ENCODE data around the gene BLM. TPM values are rescaled to one million over a fixed set of nuclear protein-coding genes. Genes with fewer than 3 reads are reported as not detected.
A peak's percentile ranks its signal among the peaks of the same experiment; 100 is the strongest.

BLM gene
- total and polyA plus RNA-seq, 2 of the 13 experiments (the other 11 are each of a cell fraction or from before 2014, with no cell fraction given), result 5.1 to 11.8 TPM

DNA sequence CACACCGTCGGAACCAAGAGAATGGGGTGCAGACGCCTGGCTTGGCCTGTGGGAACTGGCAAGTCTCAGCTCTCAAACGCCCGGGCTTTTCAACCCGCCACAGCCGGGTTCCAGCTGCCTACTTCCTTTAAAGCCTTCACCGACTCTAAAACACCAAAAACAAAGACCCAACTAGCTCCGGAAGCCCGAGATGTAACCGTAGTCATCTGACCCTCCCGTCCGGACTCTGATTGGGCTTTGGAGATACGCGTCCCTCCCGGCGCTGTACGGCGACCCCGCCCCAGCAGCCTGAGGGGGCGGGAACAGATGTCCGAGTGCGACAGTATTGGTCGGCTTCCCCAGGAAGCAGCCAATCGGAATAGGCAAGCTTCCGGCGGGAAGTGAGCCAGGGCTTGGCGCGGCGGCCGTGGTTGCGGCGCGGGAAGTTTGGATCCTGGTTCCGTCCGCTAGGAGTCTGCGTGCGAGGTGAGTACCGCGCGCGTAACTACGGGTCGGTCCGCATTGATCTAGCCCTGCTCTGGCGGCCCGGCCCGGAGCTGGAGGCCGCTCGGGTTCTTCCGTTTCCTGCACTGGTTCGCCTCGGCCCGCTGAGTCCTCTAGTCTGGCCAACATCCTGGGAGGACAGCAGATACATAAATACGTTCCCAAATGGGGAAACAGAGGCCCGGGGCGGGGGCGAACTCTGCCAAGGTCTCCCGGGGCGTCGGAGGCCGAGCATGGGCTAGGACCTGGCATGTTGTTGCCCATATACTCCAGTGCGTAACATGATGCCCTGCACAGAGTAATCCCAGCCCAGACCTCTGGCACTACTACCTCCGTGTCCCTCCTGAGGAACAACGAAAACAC is at the start of gene BLM (continued):
- TF ChIP-seq, protein P1, sequence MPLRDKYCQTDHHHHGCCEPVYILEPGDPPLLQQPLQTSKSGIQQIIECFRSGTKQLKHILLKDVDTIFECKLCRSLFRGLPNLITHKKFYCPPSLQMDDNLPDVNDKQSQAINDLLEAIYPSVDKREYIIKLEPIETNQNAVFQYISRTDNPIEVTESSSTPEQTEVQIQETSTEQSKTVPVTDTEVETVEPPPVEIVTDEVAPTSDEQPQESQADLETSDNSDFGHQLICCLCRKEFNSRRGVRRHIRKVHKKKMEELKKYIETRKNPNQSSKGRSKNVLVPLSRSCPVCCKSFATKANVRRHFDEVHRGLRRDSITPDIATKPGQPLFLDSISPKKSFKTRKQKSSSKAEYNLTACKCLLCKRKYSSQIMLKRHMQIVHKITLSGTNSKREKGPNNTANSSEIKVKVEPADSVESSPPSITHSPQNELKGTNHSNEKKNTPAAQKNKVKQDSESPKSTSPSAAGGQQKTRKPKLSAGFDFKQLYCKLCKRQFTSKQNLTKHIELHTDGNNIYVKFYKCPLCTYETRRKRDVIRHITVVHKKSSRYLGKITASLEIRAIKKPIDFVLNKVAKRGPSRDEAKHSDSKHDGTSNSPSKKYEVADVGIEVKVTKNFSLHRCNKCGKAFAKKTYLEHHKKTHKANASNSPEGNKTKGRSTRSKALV (CRISPR knock-in tag; IDR thresholded peaks at IDR 0.05), result 0 out of 2 replicates have a peak, but pooled peaks have one; percentile 26
- TF ChIP-seq TOPORS (CRISPR knock-in tag; IDR thresholded peaks at IDR 0.05), result peak; percentile 96
- TF ChIP-seq SOX6 (IDR thresholded peaks at IDR 0.05), result no peak
- no peak; the same call in 1 of the 2 replicates for TF ChIP-seq SOX6 (CRISPR knock-in tag; IDR thresholded peaks at IDR 0.05)
- no peak for TF ChIP-seq NR2F2 (IDR thresholded peaks at IDR 0.05; ENCODE audit: borderline replicate concordance, low read depth)
- peak; percentile 39; the same call in 1 of the 2 replicates for TF ChIP-seq ZNF703 (CRISPR knock-in tag; IDR thresholded peaks at IDR 0.05; ENCODE audit: borderline replicate concordance)
- TF ChIP-seq, protein P2, sequence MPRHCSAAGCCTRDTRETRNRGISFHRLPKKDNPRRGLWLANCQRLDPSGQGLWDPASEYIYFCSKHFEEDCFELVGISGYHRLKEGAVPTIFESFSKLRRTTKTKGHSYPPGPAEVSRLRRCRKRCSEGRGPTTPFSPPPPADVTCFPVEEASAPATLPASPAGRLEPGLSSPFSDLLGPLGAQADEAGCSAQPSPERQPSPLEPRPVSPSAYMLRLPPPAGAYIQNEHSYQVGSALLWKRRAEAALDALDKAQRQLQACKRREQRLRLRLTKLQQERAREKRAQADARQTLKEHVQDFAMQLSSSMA (CRISPR knock-in tag; IDR thresholded peaks at IDR 0.05), result no peak
- peak; percentile 99 for TF ChIP-seq ATF7-NPFF (CRISPR knock-in tag; IDR thresholded peaks at IDR 0.05; ENCODE audit: low read depth)
- TF ChIP-seq, protein P3, sequence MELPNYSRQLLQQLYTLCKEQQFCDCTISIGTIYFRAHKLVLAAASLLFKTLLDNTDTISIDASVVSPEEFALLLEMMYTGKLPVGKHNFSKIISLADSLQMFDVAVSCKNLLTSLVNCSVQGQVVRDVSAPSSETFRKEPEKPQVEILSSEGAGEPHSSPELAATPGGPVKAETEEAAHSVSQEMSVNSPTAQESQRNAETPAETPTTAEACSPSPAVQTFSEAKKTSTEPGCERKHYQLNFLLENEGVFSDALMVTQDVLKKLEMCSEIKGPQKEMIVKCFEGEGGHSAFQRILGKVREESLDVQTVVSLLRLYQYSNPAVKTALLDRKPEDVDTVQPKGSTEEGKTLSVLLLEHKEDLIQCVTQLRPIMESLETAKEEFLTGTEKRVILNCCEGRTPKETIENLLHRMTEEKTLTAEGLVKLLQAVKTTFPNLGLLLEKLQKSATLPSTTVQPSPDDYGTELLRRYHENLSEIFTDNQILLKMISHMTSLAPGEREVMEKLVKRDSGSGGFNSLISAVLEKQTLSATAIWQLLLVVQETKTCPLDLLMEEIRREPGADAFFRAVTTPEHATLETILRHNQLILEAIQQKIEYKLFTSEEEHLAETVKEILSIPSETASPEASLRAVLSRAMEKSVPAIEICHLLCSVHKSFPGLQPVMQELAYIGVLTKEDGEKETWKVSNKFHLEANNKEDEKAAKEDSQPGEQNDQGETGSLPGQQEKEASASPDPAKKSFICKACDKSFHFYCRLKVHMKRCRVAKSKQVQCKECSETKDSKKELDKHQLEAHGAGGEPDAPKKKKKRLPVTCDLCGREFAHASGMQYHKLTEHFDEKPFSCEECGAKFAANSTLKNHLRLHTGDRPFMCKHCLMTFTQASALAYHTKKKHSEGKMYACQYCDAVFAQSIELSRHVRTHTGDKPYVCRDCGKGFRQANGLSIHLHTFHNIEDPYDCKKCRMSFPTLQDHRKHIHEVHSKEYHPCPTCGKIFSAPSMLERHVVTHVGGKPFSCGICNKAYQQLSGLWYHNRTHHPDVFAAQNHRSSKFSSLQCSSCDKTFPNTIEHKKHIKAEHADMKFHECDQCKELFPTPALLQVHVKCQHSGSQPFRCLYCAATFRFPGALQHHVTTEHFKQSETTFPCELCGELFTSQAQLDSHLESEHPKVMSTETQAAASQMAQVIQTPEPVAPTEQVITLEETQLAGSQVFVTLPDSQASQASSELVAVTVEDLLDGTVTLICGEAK (IDR thresholded peaks at IDR 0.05), result no peak
- TF ChIP-seq, protein P3 (CRISPR knock-in tag; IDR thresholded peaks at IDR 0.05), result no peak; the same call in 1 of the 2 replicates
- no peak for TF ChIP-seq RFXANK (CRISPR knock-in tag; IDR thresholded peaks at IDR 0.05)
- no peak for TF ChIP-seq EEA1 (CRISPR knock-in tag; IDR thresholded peaks at IDR 0.05; ENCODE audit: borderline replicate concordance)
- TF ChIP-seq, protein P4, sequence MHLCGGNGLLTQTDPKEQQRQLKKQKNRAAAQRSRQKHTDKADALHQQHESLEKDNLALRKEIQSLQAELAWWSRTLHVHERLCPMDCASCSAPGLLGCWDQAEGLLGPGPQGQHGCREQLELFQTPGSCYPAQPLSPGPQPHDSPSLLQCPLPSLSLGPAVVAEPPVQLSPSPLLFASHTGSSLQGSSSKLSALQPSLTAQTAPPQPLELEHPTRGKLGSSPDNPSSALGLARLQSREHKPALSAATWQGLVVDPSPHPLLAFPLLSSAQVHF (CRISPR knock-in tag; IDR thresholded peaks at IDR 0.05), result peak; percentile 93
- TF ChIP-seq, protein P5, sequence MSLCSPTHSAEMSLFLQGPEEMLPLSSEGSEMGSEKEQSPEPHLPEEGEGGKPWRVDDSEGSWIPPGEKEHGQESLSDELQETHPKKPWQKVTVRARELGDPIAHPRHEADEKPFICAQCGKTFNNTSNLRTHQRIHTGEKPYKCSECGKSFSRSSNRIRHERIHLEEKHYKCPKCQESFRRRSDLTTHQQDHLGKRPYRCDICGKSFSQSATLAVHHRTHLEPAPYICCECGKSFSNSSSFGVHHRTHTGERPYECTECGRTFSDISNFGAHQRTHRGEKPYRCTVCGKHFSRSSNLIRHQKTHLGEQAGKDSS (CRISPR knock-in tag; IDR thresholded peaks at IDR 0.05; ENCODE audit: borderline replicate concordance, low read depth), result no peak
- peak; percentile 99 for TF ChIP-seq ARNT2 (CRISPR knock-in tag; IDR thresholded peaks at IDR 0.05; ENCODE audit: low read depth)

Measured in HepG2 (cell line).